Measurements from ENCODE around the gene KRTAP12-1.
"Not testable (repeated sequence)": the region's sequence is repeated elsewhere in the genome, so short reads cannot be mapped to it uniquely, and the experiment has no call there.

Gene KRTAP12-1

GRCh38 chr21:44638506-44639330 is 43.2 kb downstream of the KRTAP12-1 start:
- DNase-seq: not testable (repeated sequence)

- DNase-seq: not testable (repeated sequence)
These were observed 44.1 kb downstream of the KRTAP12-1 start for GRCh38 chr21:44637851-44638348.

- DNase-seq: no peak
These were observed 44.7 kb downstream of the KRTAP12-1 start, which contains the start of gene KRTAP10-10 for GRCh38 chr21:44637018-44637850. Gene KRTAP10-10, plus strand, starts transcription at chr21:44637356. Its CDS starts 62 bp downstream, at chr21:44637418.

- DNase-seq: no peak
These were observed 45.5 kb downstream of the KRTAP12-1 start for GRCh38 chr21:44636209-44637017.

- no peak for DNase-seq
These were observed 49.9 kb downstream of the KRTAP12-1 start for GRCh38 chr21:44632067-44632466.

Measured in NCI-H1105 treated with DMSO at 0.1 percent for 48 hours (cell line).